Keratinocyte (primary cell): ENCODE results near the gene TUBB2A.

Experiments
- CTCF ChIP-seq, 3 experiments: IDR thresholded peaks in 1 of 3; conservative IDR thresholded peaks in 1 of 3; optimal IDR thresholded peaks in 1 of 3; 2 replicates in 2 of 3; 3 replicates in 1 of 3; pipeline versions ENCODE3 to v1.5.1; 2011; ENCODE audit warnings: low read length in 3 of 3, mild to moderate bottlenecking in 3 of 3, moderate library complexity in 2 of 3, control low read depth in 1 of 3, inconsistent platforms in 1 of 3; ENCODE audit not compliant: insufficient read depth in 2 of 3; ENCODE audit errors: extremely low read depth in 1 of 3
- EZH2 ChIP-seq: IDR thresholded peaks from one replicate; pipeline ENCODE4 v1.6.1; 2012; ENCODE audit warnings: inconsistent platforms, mild to moderate bottlenecking, low read length, moderate library complexity

- TF ChIP-seq CTCF (optimal IDR thresholded peaks at IDR 0.05 in 1 of 3, IDR thresholded peaks at IDR 0.05 in 1 of 3, conservative IDR thresholded peaks at IDR 0.05 in 1 of 3; ENCODE audit: extremely low read depth in 1 of 3, insufficient read depth in 2 of 3, low read length in 3 of 3) = no peak
- TF ChIP-seq EZH2 = no peak
Measured at GRCh38 chr6:3138341-3138740, 19.0 kb downstream of the TUBB2A start.
